Vagina (tissue), 2 donors: Measurements from ENCODE around the gene WWC2.

Experiments
- POLR2AphosphoS5 ChIP-seq, 2 donors: sonication (generic); formaldehyde crosslinking; IDR thresholded peaks; one replicate each; pipeline ENCODE4 v1.9.0; 2017; ENCODE audit warnings: antibody characterized with exemption in 2 of 2, mild to moderate bottlenecking in 2 of 2, low read depth in 1 of 2; ENCODE audit not compliant: insufficient read depth in 1 of 2
- TF ChIP-seq, protein P1 (sequence below), 3 experiments: fragments of 450-650 bp in 2 of 3; fragments of 200-600 bp in 1 of 3; sonication (generic) in 1 of 3; IDR thresholded peaks; one replicate each; pipeline ENCODE4 v1.5.1; 2017 to 2019; ENCODE audit warnings: antibody characterized with exemption in 3 of 3, mild to moderate bottlenecking in 2 of 3, moderate library complexity in 2 of 3

DNA sequence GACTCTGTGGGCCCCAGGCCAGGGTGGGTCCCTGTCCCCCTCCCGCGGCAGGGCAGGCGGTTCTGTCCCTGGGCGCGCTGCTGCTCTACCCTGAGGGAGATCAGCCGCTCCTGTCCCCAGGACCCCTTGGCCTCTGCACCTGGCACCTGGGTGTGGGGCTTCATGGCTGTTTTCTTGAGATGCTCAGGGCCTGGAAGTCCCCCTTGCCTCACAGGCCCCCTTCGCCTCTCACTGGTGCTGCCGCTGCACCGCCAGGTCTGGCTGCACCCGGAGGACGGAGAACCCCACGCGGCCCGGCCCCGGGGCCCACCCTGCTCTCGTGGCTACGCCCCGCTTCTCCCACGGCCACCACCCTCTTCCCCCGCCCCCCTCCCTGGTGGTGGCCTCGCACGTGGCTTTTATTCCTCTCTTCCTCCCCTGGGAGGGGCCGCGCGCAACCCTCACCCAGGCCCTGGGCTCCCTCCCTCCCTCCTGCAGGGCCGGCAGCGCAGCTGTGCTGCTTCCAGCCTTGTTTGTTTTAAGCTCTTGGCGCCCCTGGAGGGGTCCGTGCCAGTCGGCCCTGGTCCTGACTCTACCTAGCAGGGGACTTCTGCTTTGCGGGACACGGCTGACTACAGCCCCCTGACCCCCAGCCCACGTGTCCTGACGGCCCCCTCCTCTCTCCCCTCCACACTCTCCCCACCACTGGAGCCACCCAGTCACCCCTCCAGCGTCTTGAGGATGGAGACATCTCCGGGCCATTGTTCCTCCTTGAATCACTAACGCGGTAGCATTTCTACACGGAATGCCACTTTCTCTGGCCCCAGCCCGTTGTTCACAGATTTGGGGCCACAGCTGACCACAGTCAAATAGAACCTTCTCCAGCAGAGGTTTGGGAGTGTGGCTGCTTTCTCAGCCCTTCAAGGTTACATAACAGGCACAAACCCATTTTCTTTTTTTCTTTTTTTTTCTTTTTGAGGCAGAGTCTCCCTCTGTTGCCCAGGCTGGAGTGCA is 243.8 kb downstream of the WWC2 start:
- TF ChIP-seq POLR2AphosphoS5 (IDR thresholded peaks at IDR 0.05; ENCODE audit: insufficient read depth in 1 of 2, low read depth in 1 of 2): no peak
- TF ChIP-seq, protein P1, sequence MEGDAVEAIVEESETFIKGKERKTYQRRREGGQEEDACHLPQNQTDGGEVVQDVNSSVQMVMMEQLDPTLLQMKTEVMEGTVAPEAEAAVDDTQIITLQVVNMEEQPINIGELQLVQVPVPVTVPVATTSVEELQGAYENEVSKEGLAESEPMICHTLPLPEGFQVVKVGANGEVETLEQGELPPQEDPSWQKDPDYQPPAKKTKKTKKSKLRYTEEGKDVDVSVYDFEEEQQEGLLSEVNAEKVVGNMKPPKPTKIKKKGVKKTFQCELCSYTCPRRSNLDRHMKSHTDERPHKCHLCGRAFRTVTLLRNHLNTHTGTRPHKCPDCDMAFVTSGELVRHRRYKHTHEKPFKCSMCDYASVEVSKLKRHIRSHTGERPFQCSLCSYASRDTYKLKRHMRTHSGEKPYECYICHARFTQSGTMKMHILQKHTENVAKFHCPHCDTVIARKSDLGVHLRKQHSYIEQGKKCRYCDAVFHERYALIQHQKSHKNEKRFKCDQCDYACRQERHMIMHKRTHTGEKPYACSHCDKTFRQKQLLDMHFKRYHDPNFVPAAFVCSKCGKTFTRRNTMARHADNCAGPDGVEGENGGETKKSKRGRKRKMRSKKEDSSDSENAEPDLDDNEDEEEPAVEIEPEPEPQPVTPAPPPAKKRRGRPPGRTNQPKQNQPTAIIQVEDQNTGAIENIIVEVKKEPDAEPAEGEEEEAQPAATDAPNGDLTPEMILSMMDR (IDR thresholded peaks at IDR 0.05): no peak
